SH-SY5Y (cell line): ENCODE measurements around the gene POLR3F.

Experiments used
- GATA2 ChIP-seq: IDR thresholded peaks from 2 replicates; pipeline ENCODE4 v1.6.1; 2011; ENCODE audit warnings: mild to moderate bottlenecking, low read depth, low read length
- GATA3 ChIP-seq: IDR thresholded peaks from 2 replicates; pipeline ENCODE4 v1.6.1; 2011; ENCODE audit warnings: low read depth, mild to moderate bottlenecking, low read length, moderate library complexity

POLR3F gene

GRCh38 chr20:18466894-18467730 lies at the start of gene POLR3F, which contains the start of gene DZANK1:
POLR3F (plus strand) TSS chr20:18467390; CDS start chr20:18467507, 117 bp downstream.
DZANK1 (minus strand) TSS chr20:18467030; CDS start chr20:18465358, 1,672 bp downstream.
- TF ChIP-seq GATA3 (no peak), GATA2 (no peak)

- TF ChIP-seq GATA2 (no peak), GATA3 (no peak)
These were observed 45.6 kb upstream of the POLR3F start for GRCh38 chr20:18421608-18422007.

- no peak for TF ChIP-seq GATA3
- TF ChIP-seq GATA2, result no peak
These were observed 40.0 kb upstream of the POLR3F start for GRCh38 chr20:18427214-18427613.

GRCh38 chr20:18428490-18429173 lies 38.6 kb upstream of the POLR3F start:
- TF ChIP-seq GATA3, result no peak
- no peak for TF ChIP-seq GATA2

GRCh38 chr20:18430172-18430826 lies 36.9 kb upstream of the POLR3F start:
- no peak for TF ChIP-seq GATA2
- TF ChIP-seq GATA3, result no peak

- TF ChIP-seq GATA3 (no peak), GATA2 (no peak)
These were observed 36.0 kb upstream of the POLR3F start for GRCh38 chr20:18431206-18431605.

- no peak for TF ChIP-seq GATA3
- TF ChIP-seq GATA2, result no peak
These were observed 30.3 kb upstream of the POLR3F start for GRCh38 chr20:18436847-18437246.

GRCh38 chr20:18440403-18440802 lies 26.8 kb upstream of the POLR3F start:
- no peak for TF ChIP-seq GATA2
- no peak for TF ChIP-seq GATA3

- TF ChIP-seq GATA3, result no peak
- TF ChIP-seq GATA2, result no peak
These were observed 23.3 kb upstream of the POLR3F start for GRCh38 chr20:18443886-18444285.

- no peak for TF ChIP-seq GATA2
- no peak for TF ChIP-seq GATA3
These were observed 10.6 kb upstream of the POLR3F start for GRCh38 chr20:18456600-18456999.

GRCh38 chr20:18465536-18466200 lies 1.5 kb upstream of the POLR3F start:
- no peak for TF ChIP-seq GATA2
- no peak for TF ChIP-seq GATA3

GRCh38 chr20:18466574-18466893 lies 656 bp upstream of the POLR3F start:
- TF ChIP-seq GATA2, result no peak
- TF ChIP-seq GATA3, result no peak

GRCh38 chr20:18477218-18477617 lies 10.0 kb downstream of the POLR3F start:
- TF ChIP-seq GATA2, result no peak
- TF ChIP-seq GATA3, result no peak

GRCh38 chr20:18477821-18478220 lies 10.6 kb downstream of the POLR3F start:
- TF ChIP-seq GATA2, result no peak
- TF ChIP-seq GATA3, result no peak
